Caco-2 (cell line): ENCODE data around the gene SYT1. TPM values are rescaled to one million over a fixed set of nuclear protein-coding genes. Genes with fewer than 3 reads are reported as not detected.

ENCODE experiments used
- BruUV-seq: library from RNA; stranded (reverse); fragments of 400-500 nt; replicated peaks from 2 replicates; lab custom pipeline; 2021; lab: Mats Ljungman, UMichigan
- CTCF ChIA-PET: fragments of 300-600 bp; sonication (Branson Sonifier 250); formaldehyde crosslinking; loops from one replicate; lab custom pipeline; 2022; ENCODE audit warnings: antibody characterized with exemption; lab: Charles Lee
- POLR2A ChIA-PET: fragments of 300-600 bp; sonication (Branson Sonifier 250); formaldehyde crosslinking; loops from one replicate; lab custom pipeline; 2022; ENCODE audit warnings: antibody characterized with exemption; lab: Charles Lee
- DNase-seq, 2 experiments: peaks; one replicate each; pipeline versions ENCODE4 v3.0.0 to v3.0.0-alpha.2; 2020 to 2022
- H3K27me3 ChIP-seq: replicated peaks from 2 replicates; pipeline ENCODE4 v1.6.0; 2011; ENCODE audit warnings: low read length; ENCODE audit not compliant: control insufficient read depth, insufficient read depth
- H3K36me3 ChIP-seq: 2 replicates; pipeline ENCODE4 v1.5.1; 2011; ENCODE audit warnings: low read length; ENCODE audit not compliant: control insufficient read depth, insufficient read depth
- H3K4me1 ChIP-seq: fragments of 250-450 bp; sonication (Bioruptor Pico); 2 replicates; pipeline ENCODE4 v1.5.1; 2020; ENCODE audit warnings: mild to moderate bottlenecking
- H3K4me3 ChIP-seq: 2 replicates; pipeline ENCODE4 v1.5.1; 2011; ENCODE audit warnings: low read depth, mild to moderate bottlenecking, control low read depth, low read length
- H3K9me3 ChIP-seq: fragments of 250-450 bp; sonication (Bioruptor Pico); 2 replicates; pipeline ENCODE4 v1.5.1; 2020; ENCODE audit warnings: mild to moderate bottlenecking, moderate library complexity
- H3K27ac Mint-ChIP-seq: one replicate; pipeline ENCODE4 v1.8.0; 2022; ENCODE audit warnings: mixed read lengths; ENCODE audit not compliant: unreplicated experiment
- H3K27me3 Mint-ChIP-seq: one replicate; pipeline ENCODE4 v1.8.0; 2022; ENCODE audit warnings: mixed read lengths; ENCODE audit not compliant: insufficient read depth, unreplicated experiment
- H3K36me3 Mint-ChIP-seq: one replicate; pipeline ENCODE4 v1.8.0; 2022; ENCODE audit warnings: mild to moderate bottlenecking, mixed read lengths; ENCODE audit not compliant: insufficient read depth, unreplicated experiment
- H3K4me1 Mint-ChIP-seq: one replicate; pipeline ENCODE4 v1.8.0; 2022; ENCODE audit warnings: low read depth, mixed read lengths; ENCODE audit not compliant: unreplicated experiment
- H3K4me3 Mint-ChIP-seq: one replicate; pipeline ENCODE4 v1.8.0; 2022; ENCODE audit warnings: mild to moderate bottlenecking, moderate library complexity, mixed read lengths; ENCODE audit not compliant: unreplicated experiment
- H3K9me3 Mint-ChIP-seq: one replicate; pipeline ENCODE4 v1.8.0; 2022; ENCODE audit warnings: mixed read lengths; ENCODE audit not compliant: unreplicated experiment
- intact Hi-C: fragments of 100-400 bp; cut with micrococcal nuclease; formaldehyde crosslinking; loops from one replicate; pipeline ENCODE4 v1.10.0; 2022; ENCODE audit not compliant: unreplicated experiment
- total RNA-seq: library from RNA; stranded (reverse); gene quantifications from 2 replicates; pipeline ENCODE4 v1.2.3, GENCODE V29; 2022
- TF ChIP-seq, protein P1 (sequence below), 2 experiments: fragments of 200-600 bp in 1 of 2; IDR thresholded peaks; 1 replicate in 1 of 2; 2 replicates in 1 of 2; pipeline versions ENCODE4 v1.5.1 to v1.8.0; 2011 to 2022; ENCODE audit warnings: antibody characterized with exemption in 1 of 2, control low read depth in 1 of 2, inconsistent platforms in 1 of 2, low read depth in 1 of 2, low read length in 1 of 2, mild to moderate bottlenecking in 1 of 2, moderate library complexity in 1 of 2; ENCODE audit not compliant: insufficient read depth in 1 of 2, severe bottlenecking in 1 of 2, unreplicated experiment in 1 of 2

The SYT1 gene
- total RNA-seq, 1 experiment from 2014 or later, result 0.39 TPM

DNA sequence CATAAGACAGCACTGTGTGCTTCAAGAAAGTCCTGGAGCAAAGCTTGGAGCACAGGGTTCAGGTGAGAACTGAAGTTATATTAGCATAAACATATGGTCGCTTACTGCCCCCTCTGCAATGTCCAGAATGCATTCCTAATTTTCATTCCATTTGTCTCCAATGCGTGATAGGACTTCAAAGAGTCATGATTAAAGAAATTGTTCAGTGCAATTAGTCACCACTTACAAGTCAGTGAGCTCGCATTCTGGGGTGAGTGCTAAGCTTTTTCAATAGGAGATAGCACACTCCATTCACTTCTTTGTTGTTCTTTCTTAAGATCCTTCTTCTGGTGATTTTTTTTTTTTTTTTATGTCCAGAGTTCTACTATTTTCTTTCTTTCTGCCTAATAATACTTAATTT, 398.4 kb downstream of the SYT1 start:
- no TSS peak for BruUV-seq
- H3K9me3 ChIP-seq, result no peaks in the 10 kb centered on the region
- no peaks in the 10 kb centered on the region for H3K4me1 ChIP-seq
- Mint-ChIP-seq H3K36me3 (no peaks in the 10 kb centered on the region), H3K9me3 (no peaks in the 10 kb centered on the region), H3K4me1 (no peaks in the 10 kb centered on the region), H3K4me3 (no peak overlapping the region), H3K27ac (no peak overlapping the region), H3K27me3 (no peaks in the 10 kb centered on the region)
- H3K4me3 ChIP-seq, result no peak overlapping the region
- H3K36me3 ChIP-seq, result no peaks in the 10 kb centered on the region
- H3K27me3 ChIP-seq, result no peaks in the 10 kb centered on the region
- POLR2A ChIA-PET, result no interaction called here
- no peak for DNase-seq
- CTCF ChIA-PET, result interaction anchor here (0.6 kb wide), 1 partner anchor 82 kb away, joined by 3 read pairs; no protein-coding TSS in a partner anchor
- intact Hi-C loops, result no loop called here
- TF ChIP-seq, protein P1, sequence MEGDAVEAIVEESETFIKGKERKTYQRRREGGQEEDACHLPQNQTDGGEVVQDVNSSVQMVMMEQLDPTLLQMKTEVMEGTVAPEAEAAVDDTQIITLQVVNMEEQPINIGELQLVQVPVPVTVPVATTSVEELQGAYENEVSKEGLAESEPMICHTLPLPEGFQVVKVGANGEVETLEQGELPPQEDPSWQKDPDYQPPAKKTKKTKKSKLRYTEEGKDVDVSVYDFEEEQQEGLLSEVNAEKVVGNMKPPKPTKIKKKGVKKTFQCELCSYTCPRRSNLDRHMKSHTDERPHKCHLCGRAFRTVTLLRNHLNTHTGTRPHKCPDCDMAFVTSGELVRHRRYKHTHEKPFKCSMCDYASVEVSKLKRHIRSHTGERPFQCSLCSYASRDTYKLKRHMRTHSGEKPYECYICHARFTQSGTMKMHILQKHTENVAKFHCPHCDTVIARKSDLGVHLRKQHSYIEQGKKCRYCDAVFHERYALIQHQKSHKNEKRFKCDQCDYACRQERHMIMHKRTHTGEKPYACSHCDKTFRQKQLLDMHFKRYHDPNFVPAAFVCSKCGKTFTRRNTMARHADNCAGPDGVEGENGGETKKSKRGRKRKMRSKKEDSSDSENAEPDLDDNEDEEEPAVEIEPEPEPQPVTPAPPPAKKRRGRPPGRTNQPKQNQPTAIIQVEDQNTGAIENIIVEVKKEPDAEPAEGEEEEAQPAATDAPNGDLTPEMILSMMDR (IDR thresholded peaks at IDR 0.05; ENCODE audit: insufficient read depth in 1 of 2, low read depth in 1 of 2, low read length in 1 of 2, severe bottlenecking in 1 of 2, unreplicated experiment in 1 of 2), result no peak

DNA sequence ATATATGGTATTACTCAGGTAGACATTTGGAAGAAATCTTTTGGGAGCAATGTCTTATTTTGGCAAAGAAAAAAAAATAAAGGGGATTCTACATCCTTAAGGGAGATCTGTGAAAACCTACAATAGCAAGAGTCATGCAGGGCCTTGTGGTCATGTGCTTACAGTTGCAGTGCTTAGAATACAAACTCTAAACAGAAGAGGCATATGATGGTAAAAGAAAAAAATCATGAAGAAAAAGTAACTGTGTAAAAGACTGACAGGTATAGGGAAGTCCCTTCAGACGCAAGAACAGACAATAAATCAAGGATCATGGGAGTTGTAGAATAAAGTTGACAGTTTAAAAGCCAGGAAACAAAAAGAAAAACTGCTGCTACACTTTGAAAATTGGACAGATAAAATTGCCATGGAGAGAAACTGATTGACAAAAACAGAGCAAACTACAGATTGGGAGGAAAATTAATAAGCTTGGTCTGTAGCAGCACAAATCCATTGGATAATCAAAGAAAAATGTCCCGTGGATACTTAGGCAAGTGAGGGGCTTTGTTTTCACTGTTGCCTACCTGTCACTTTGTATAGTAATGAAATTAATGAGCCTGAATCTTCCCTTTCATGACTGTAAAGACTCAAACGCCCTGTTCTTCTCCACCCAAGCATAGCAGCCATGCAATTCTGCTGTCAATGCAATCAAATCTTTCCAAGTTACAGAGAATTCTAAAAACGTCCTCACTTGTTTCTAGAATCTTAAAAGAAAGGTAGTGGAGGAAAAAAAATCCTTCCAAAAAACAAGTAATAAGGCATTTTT, 402.0 kb downstream of the SYT1 start:
- H3K4me1 ChIP-seq, result no peaks in the 10 kb centered on the region
- ChIA-PET CTCF (no interaction called here), POLR2A (no interaction called here)
- H3K36me3 ChIP-seq, result no peaks in the 10 kb centered on the region
- H3K4me3 Mint-ChIP-seq, result no peak overlapping the region
- no peaks in the 10 kb centered on the region for H3K36me3 Mint-ChIP-seq
- intact Hi-C loops, result no loop called here
- DNase-seq, result no peak
- H3K27me3 ChIP-seq, result no peaks in the 10 kb centered on the region
- H3K4me3 ChIP-seq, result no peak overlapping the region
- no peaks in the 10 kb centered on the region for H3K9me3 ChIP-seq
- no peaks in the 10 kb centered on the region for H3K27me3 Mint-ChIP-seq
- no peaks in the 10 kb centered on the region for H3K9me3 Mint-ChIP-seq
- BruUV-seq, result no TSS peak
- no peak overlapping the region for H3K27ac Mint-ChIP-seq
- H3K4me1 Mint-ChIP-seq, result no peaks in the 10 kb centered on the region
- TF ChIP-seq, protein P1 (IDR thresholded peaks at IDR 0.05; ENCODE audit: insufficient read depth in 1 of 2, low read depth in 1 of 2, low read length in 1 of 2, severe bottlenecking in 1 of 2, unreplicated experiment in 1 of 2), result no peak

DNA sequence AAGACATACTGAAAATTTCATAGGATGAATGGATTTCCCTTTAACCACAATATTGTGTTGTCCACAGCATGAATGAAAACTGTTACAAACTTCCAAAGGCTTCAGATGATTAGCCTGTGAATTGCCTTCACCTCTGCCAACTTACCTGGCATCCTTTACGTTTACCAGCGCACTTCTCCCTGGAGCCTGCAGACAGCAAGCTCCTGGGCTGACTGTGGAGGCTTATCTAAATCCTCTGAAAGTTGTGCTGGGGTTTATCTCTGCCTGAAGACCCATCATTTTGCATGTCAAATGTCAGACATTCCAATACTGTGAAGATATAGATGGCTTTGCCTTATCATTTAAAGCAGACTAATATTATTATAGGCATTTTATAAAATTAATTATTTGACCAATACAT, 403.0 kb downstream of the SYT1 start:
- Mint-ChIP-seq H3K4me1 (no peaks in the 10 kb centered on the region), H3K27ac (no peak overlapping the region), H3K27me3 (no peaks in the 10 kb centered on the region), H3K9me3 (no peaks in the 10 kb centered on the region), H3K4me3 (no peak overlapping the region), H3K36me3 (no peaks in the 10 kb centered on the region)
- Histone ChIP-seq H3K27me3 (no peaks in the 10 kb centered on the region), H3K4me3 (no peak overlapping the region), H3K36me3 (no peaks in the 10 kb centered on the region), H3K9me3 (no peaks in the 10 kb centered on the region), H3K4me1 (no peaks in the 10 kb centered on the region)
- no peak for DNase-seq
- CTCF ChIA-PET, result no interaction called here
- TF ChIP-seq, protein P1 (IDR thresholded peaks at IDR 0.05; ENCODE audit: insufficient read depth in 1 of 2, low read depth in 1 of 2, low read length in 1 of 2, severe bottlenecking in 1 of 2, unreplicated experiment in 1 of 2), result no peak
- intact Hi-C loops, result no loop called here
- BruUV-seq, result no TSS peak
- POLR2A ChIA-PET, result no interaction called here
